HepG2 (cell line): ENCODE measurements around the gene NME8. TPM values are rescaled to one million over a fixed set of nuclear protein-coding genes. Genes with fewer than 3 reads are reported as not detected.

Source experiments
- FOXA3 ChIP-seq: IDR thresholded peaks from 2 replicates; pipeline ENCODE4 v1.6.1; 2016; ENCODE audit warnings: missing genetic modification reagents, missing compliant biosample characterization
- HMGA1 ChIP-seq: sonication (generic); formaldehyde crosslinking; conservative IDR thresholded peaks from 2 replicates; pipeline ENCODE4 v1.4.0; 2020; ENCODE audit warnings: missing genetic modification reagents
- HNRNPL ChIP-seq: fragments of 200-400 bp; formaldehyde crosslinking; IDR thresholded peaks from 2 replicates; pipeline ENCODE4 v1.6.1; 2017; ENCODE audit warnings: mild to moderate bottlenecking, low read depth, low read length
- SPEN ChIP-seq: sonication (generic); formaldehyde crosslinking; IDR thresholded peaks from 2 replicates; pipeline ENCODE4 v1.5.1; 2020; ENCODE audit warnings: low read depth, mild to moderate bottlenecking, missing genetic modification reagents
- SYNCRIP ChIP-seq: fragments of 200-400 bp; formaldehyde crosslinking; IDR thresholded peaks from 2 replicates; pipeline ENCODE4 v1.6.1; 2018; ENCODE audit warnings: mild to moderate bottlenecking, low read depth, low read length; ENCODE audit not compliant: insufficient read depth
- ZMYM2 ChIP-seq: sonication (generic); formaldehyde crosslinking; IDR thresholded peaks from 2 replicates; pipeline ENCODE4 v1.8.0; 2022; ENCODE audit warnings: mild to moderate bottlenecking, missing genetic modification reagents
- ZNF33A ChIP-seq: sonication (generic); formaldehyde crosslinking; IDR thresholded peaks from 2 replicates; pipeline ENCODE4 v1.5.1; 2020; ENCODE audit warnings: missing genetic modification reagents, mild to moderate bottlenecking, moderate library complexity, borderline replicate concordance
- ZNF460 ChIP-seq: sonication (generic); formaldehyde crosslinking; IDR thresholded peaks from 2 replicates; pipeline ENCODE4 v1.5.1; 2020; ENCODE audit warnings: missing genetic modification reagents, mild to moderate bottlenecking, borderline replicate concordance
- ZNF510 ChIP-seq: sonication (generic); formaldehyde crosslinking; IDR thresholded peaks from 2 replicates; pipeline ENCODE4 v1.4.0; 2020; ENCODE audit warnings: low read depth, mild to moderate bottlenecking, missing genetic modification reagents
- ZNF605 ChIP-seq: sonication (generic); formaldehyde crosslinking; IDR thresholded peaks from 2 replicates; pipeline ENCODE4 v1.8.0; 2022; ENCODE audit warnings: mild to moderate bottlenecking, missing genetic modification reagents
- ZNF790 ChIP-seq: sonication (generic); formaldehyde crosslinking; IDR thresholded peaks from 2 replicates; pipeline ENCODE4 v1.8.0; 2022; ENCODE audit warnings: missing genetic modification reagents, mild to moderate bottlenecking, borderline replicate concordance
- polyA plus RNA-seq, 8 experiments: library from polyadenylated mRNA; depleted of rRNA in 3 of 8; stranded (reverse) in 7 of 8; unstranded in 1 of 8; fragments of >200 nt; fragmentation: Illumina TruSeq in 4 of 8; extraction: Trizol in 4 of 8; gene quantifications; 2 replicates each; pipeline versions ENCODE4 v1.2.1 to v1.2.3, GENCODE V29; 2011 to 2016; ENCODE audit warnings: low read depth in 4 of 8, missing spikeins in 1 of 8, mixed read lengths in 1 of 8; ENCODE audit not compliant: insufficient read depth in 1 of 8
- total RNA-seq, 5 experiments: library from RNA; depleted of rRNA; stranded (reverse); fragments of >200 nt; fragmentation: Illumina TruSeq; extraction: Trizol; gene quantifications; 2 replicates each; pipeline ENCODE4 v1.2.3, GENCODE V29; 2016; ENCODE audit warnings: low read depth in 1 of 5
- TF ChIP-seq, protein P1 (sequence below): sonication (generic); formaldehyde crosslinking; IDR thresholded peaks from 2 replicates; pipeline ENCODE4 v1.9.0; 2022; ENCODE audit warnings: low read depth, missing genetic modification reagents
- TF ChIP-seq, protein P2 (sequence below): sonication (generic); formaldehyde crosslinking; IDR thresholded peaks from 2 replicates; pipeline ENCODE4 v1.5.0; 2020; ENCODE audit warnings: mild to moderate bottlenecking, missing genetic modification reagents
- TF ChIP-seq, protein P3 (sequence below): sonication (generic); formaldehyde crosslinking; IDR thresholded peaks from one replicate; pipeline ENCODE4 v1.5.1; 2020; ENCODE audit warnings: mild to moderate bottlenecking, missing genetic modification reagents; ENCODE audit errors: not compliant biosample characterization

Gene NME8
- total and polyA plus RNA-seq, 2 of the 13 experiments (the other 11 are each of a cell fraction or from before 2014, with no cell fraction given): not detected

DNA sequence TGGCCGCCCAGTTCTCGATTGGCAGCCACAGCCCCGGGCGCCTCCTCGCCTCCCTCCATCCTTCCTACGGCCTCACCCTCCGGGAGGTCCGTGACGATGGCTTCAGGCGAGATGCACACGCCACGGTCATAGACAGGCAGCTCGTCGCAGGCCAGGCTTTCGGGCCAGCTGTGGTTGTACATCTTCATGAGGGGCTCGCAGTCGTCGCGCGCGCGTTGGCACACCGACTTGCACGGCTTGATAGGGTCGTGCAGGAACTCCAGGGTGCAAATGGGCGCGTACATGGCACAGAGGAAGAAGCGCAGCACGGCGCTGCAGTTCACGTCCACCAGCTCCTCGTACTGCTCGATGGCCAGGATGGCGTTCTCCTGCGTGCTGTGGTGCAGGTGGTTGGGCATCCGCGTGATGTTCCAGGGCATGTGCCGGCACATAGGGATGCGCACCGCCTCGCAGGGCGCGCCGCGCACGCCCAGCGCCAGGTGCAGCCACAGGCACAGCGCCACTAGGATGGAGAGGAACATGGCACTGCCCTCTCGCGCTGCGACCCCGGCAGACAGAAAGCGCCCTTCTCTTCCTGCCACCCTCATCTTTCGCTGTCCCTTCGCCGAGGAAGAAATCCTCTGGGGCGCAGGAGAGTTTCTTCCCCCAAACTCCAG is 67.7 kb downstream of the NME8 start (continued):
- TF ChIP-seq ZNF33A (CRISPR knock-in tag) (no peak), ZNF510 (CRISPR knock-in tag) (no peak), ZMYM2 (peak; percentile 56), FOXA3 (CRISPR knock-in tag) (no peak), SYNCRIP (no peak), HMGA1 (CRISPR knock-in tag) (no peak), SPEN (no peak; the same call in 1 of the 2 replicates), ZNF460 (no peak), ZNF790 (CRISPR knock-in tag) (no peak; the same call in 1 of the 2 replicates), ZNF605 (CRISPR knock-in tag) (peak; percentile 66), HNRNPL (peak; percentile 93)
- TF ChIP-seq, protein P1, sequence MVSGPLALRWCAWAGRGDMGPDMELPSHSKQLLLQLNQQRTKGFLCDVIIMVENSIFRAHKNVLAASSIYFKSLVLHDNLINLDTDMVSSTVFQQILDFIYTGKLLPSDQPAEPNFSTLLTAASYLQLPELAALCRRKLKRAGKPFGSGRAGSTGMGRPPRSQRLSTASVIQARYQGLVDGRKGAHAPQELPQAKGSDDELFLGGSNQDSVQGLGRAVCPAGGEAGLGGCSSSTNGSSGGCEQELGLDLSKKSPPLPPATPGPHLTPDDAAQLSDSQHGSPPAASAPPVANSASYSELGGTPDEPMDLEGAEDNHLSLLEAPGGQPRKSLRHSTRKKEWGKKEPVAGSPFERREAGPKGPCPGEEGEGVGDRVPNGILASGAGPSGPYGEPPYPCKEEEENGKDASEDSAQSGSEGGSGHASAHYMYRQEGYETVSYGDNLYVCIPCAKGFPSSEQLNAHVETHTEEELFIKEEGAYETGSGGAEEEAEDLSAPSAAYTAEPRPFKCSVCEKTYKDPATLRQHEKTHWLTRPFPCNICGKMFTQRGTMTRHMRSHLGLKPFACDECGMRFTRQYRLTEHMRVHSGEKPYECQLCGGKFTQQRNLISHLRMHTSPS (CRISPR knock-in tag): peak; percentile 80
- TF ChIP-seq, protein P2, sequence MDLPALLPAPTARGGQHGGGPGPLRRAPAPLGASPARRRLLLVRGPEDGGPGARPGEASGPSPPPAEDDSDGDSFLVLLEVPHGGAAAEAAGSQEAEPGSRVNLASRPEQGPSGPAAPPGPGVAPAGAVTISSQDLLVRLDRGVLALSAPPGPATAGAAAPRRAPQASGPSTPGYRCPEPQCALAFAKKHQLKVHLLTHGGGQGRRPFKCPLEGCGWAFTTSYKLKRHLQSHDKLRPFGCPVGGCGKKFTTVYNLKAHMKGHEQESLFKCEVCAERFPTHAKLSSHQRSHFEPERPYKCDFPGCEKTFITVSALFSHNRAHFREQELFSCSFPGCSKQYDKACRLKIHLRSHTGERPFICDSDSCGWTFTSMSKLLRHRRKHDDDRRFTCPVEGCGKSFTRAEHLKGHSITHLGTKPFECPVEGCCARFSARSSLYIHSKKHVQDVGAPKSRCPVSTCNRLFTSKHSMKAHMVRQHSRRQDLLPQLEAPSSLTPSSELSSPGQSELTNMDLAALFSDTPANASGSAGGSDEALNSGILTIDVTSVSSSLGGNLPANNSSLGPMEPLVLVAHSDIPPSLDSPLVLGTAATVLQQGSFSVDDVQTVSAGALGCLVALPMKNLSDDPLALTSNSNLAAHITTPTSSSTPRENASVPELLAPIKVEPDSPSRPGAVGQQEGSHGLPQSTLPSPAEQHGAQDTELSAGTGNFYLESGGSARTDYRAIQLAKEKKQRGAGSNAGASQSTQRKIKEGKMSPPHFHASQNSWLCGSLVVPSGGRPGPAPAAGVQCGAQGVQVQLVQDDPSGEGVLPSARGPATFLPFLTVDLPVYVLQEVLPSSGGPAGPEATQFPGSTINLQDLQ (CRISPR knock-in tag): peak; percentile 58; the same call in 1 of the 2 replicates
- TF ChIP-seq, protein P3, sequence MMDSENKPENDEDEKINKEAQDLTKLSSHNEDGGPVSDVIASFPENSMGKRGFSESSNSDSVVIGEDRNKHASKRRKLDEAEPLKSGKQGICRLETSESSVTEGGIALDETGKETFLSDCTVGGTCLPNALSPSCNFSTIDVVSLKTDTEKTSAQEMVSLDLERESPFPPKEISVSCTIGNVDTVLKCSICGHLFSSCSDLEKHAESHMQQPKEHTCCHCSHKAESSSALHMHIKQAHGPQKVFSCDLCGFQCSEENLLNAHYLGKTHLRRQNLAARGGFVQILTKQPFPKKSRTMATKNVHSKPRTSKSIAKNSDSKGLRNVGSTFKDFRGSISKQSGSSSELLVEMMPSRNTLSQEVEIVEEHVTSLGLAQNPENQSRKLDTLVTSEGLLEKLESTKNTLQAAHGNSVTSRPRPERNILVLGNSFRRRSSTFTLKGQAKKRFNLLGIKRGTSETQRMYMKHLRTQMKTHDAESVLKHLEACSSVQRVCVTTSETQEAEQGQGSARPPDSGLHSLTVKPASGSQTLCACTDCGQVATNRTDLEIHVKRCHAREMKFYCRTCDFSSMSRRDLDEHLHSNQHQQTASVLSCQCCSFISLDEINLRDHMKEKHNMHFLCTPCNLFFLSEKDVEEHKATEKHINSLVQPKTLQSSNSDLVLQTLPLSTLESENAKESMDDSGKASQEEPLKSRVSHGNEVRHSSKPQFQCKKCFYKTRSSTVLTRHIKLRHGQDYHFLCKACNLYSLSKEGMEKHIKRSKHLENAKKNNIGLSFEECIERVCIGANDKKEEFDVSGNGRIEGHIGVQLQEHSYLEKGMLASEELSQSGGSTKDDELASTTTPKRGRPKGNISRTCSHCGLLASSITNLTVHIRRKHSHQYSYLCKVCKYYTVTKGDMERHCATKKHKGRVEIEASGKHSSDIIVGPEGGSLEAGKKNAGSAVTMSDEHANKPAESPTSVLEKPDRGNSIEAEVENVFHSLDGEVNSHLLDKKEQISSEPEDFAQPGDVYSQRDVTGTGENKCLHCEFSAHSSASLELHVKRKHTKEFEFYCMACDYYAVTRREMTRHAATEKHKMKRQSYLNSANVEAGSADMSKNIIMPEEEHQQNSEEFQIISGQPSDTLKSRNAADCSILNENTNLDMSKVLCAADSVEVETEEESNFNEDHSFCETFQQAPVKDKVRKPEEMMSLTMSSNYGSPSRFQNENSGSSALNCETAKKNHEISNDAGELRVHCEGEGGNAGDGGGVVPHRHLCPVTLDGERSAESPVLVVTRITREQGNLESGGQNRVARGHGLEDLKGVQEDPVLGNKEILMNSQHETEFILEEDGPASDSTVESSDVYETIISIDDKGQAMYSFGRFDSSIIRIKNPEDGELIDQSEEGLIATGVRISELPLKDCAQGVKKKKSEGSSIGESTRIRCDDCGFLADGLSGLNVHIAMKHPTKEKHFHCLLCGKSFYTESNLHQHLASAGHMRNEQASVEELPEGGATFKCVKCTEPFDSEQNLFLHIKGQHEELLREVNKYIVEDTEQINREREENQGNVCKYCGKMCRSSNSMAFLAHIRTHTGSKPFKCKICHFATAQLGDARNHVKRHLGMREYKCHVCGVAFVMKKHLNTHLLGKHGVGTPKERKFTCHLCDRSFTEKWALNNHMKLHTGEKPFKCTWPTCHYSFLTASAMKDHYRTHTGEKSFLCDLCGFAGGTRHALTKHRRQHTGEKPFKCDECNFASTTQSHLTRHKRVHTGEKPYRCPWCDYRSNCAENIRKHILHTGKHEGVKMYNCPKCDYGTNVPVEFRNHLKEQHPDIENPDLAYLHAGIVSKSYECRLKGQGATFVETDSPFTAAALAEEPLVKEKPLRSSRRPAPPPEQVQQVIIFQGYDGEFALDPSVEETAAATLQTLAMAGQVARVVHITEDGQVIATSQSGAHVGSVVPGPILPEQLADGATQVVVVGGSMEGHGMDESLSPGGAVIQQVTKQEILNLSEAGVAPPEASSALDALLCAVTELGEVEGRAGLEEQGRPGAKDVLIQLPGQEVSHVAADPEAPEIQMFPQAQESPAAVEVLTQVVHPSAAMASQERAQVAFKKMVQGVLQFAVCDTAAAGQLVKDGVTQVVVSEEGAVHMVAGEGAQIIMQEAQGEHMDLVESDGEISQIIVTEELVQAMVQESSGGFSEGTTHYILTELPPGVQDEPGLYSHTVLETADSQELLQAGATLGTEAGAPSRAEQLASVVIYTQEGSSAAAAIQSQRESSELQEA (CRISPR knock-in tag): peak; percentile 81
